MM.1S (cell line): Measurements from ENCODE around the gene NYAP2.

Experiments used
- EZH2phosphoT487 ChIP-seq: fragments of 300-600 bp; sonication (generic); IDR thresholded peaks from 2 replicates; pipeline ENCODE4 v1.6.1; 2018; ENCODE audit warnings: antibody characterized with exemption, low read length
- TF ChIP-seq, protein P1 (sequence below): fragments of 300-600 bp; sonication (generic); IDR thresholded peaks from 2 replicates; pipeline ENCODE4 v1.5.1; 2016; ENCODE audit warnings: antibody characterized with exemption, low read length, mixed read lengths

- TF ChIP-seq, protein P1, sequence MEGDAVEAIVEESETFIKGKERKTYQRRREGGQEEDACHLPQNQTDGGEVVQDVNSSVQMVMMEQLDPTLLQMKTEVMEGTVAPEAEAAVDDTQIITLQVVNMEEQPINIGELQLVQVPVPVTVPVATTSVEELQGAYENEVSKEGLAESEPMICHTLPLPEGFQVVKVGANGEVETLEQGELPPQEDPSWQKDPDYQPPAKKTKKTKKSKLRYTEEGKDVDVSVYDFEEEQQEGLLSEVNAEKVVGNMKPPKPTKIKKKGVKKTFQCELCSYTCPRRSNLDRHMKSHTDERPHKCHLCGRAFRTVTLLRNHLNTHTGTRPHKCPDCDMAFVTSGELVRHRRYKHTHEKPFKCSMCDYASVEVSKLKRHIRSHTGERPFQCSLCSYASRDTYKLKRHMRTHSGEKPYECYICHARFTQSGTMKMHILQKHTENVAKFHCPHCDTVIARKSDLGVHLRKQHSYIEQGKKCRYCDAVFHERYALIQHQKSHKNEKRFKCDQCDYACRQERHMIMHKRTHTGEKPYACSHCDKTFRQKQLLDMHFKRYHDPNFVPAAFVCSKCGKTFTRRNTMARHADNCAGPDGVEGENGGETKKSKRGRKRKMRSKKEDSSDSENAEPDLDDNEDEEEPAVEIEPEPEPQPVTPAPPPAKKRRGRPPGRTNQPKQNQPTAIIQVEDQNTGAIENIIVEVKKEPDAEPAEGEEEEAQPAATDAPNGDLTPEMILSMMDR: no peak
- TF ChIP-seq EZH2phosphoT487: no peak
Measured at GRCh38 chr2:225683258-225683657, 283.7 kb downstream of the NYAP2 start.
